Kasumi-1 (cell line): ENCODE measurements around the gene PEMT.
"Not testable (repeated sequence)": the region's sequence is repeated elsewhere in the genome, so short reads cannot be mapped to it uniquely, and the experiment has no call there.

Experiments
- DNase-seq, 2 experiments: peaks; one replicate each; lab custom pipeline; 2025; lab: John Stamatoyannopoulos, UW

The PEMT gene

GRCh38 chr17:17487998-17488397 lies 103.5 kb downstream of the PEMT start:
- no peak for DNase-seq

- DNase-seq, result not testable (repeated sequence)
Observed at GRCh38 chr17:17486416-17486815, 105.1 kb downstream of the PEMT start.

- no peak for DNase-seq
Observed at GRCh38 chr17:17485420-17485819, 106.1 kb downstream of the PEMT start.

GRCh38 chr17:17484451-17484899 lies 107.0 kb downstream of the PEMT start:
- peak; percentile 1 to 9 for DNase-seq

- DNase-seq, result no peak
Observed at GRCh38 chr17:17481860-17482259, 109.6 kb downstream of the PEMT start.

- no peak for DNase-seq
Observed at GRCh38 chr17:17480593-17481148, 110.8 kb downstream of the PEMT start.

GRCh38 chr17:17479209-17479608 lies 112.3 kb downstream of the PEMT start:
- no peak for DNase-seq

- DNase-seq, result peak; percentile 62 to 73
Observed at GRCh38 chr17:17476865-17477467, 114.5 kb downstream of the PEMT start, which contains the start of gene MED9. Gene MED9, plus strand, starts transcription at chr17:17477000. Its CDS starts 42 bp downstream, at chr17:17477042.

- DNase-seq, result no peak
Observed at GRCh38 chr17:17474341-17474740, 117.2 kb downstream of the PEMT start.

GRCh38 chr17:17472333-17472920 lies 119.1 kb downstream of the PEMT start:
- DNase-seq, result no peak

- DNase-seq, result no peak
Observed at GRCh38 chr17:17469996-17470395, 121.5 kb downstream of the PEMT start.

GRCh38 chr17:17469358-17469757 lies 122.2 kb downstream of the PEMT start:
- no peak for DNase-seq

GRCh38 chr17:17468217-17469010 lies 123.1 kb downstream of the PEMT start:
- DNase-seq, result no peak

GRCh38 chr17:17467720-17468119 lies 123.8 kb downstream of the PEMT start:
- no peak for DNase-seq

- DNase-seq, result no peak
Observed at GRCh38 chr17:17467016-17467415, 124.5 kb downstream of the PEMT start.

GRCh38 chr17:17466511-17466910 lies 125.0 kb downstream of the PEMT start:
- no peak for DNase-seq

GRCh38 chr17:17465878-17466277 lies 125.6 kb downstream of the PEMT start:
- not testable (repeated sequence) for DNase-seq

GRCh38 chr17:17463821-17464220 lies 127.7 kb downstream of the PEMT start:
- no peak for DNase-seq

GRCh38 chr17:17462048-17462824 lies 129.3 kb downstream of the PEMT start:
- no peak for DNase-seq

GRCh38 chr17:17460038-17460437 lies 131.5 kb downstream of the PEMT start:
- no peak for DNase-seq

GRCh38 chr17:17457680-17458079 lies 133.8 kb downstream of the PEMT start:
- no peak for DNase-seq

- no peak for DNase-seq
Observed at GRCh38 chr17:17456251-17456650, 135.3 kb downstream of the PEMT start.
